Body of pancreas (tissue), 4 donors: Measurements from ENCODE around the gene MAN1B1.

Source experiments
- CTCF ChIP-seq, 7 experiments: fragments of 450-650 bp in 4 of 7; fragments of 200-600 bp in 3 of 7; sonication (generic) in 3 of 7; IDR thresholded peaks; one replicate each; pipeline ENCODE4 v1.5.1; 2016 to 2019; ENCODE audit warnings: antibody characterized with exemption in 7 of 7
- POLR2A ChIP-seq, 3 donors: fragments of 450-650 bp; IDR thresholded peaks; one replicate each; pipeline ENCODE4 v1.6.1; 2016; ENCODE audit warnings: antibody characterized with exemption in 3 of 3, mild to moderate bottlenecking in 2 of 3

GRCh38 chr9:137152844-137153405, 66.1 kb downstream of the MAN1B1 start:
- no peak for TF ChIP-seq CTCF (IDR thresholded peaks at IDR 0.05)
- TF ChIP-seq POLR2A (IDR thresholded peaks at IDR 0.05) = no peak
